ENCODE data around the gene CKLF.
A peak's percentile ranks its signal among the peaks of the same experiment; 100 is the strongest.
"Not testable (repeated sequence)": the region's sequence is repeated elsewhere in the genome, so short reads cannot be mapped to it uniquely, and the experiment has no call there.

CKLF gene

DNA sequence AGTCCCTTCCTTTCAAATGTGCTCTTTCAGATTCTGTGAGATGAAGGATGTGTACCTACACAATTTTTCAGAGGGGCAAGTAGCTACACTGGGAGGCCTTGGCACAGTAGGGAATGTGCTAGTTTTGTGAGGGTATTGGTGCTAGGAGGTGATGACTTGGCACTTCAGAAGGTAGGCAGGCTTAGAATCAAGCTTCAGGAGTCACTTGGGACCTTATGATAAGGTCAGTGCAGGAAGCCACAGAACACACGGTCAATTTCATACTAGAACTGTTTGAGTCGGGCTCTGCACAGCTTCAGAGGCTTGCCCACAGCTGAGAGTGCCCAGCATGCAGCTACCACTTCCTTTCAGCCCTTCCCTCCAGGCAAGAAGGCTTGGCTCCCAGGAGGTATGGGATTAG is 20.0 kb downstream of the CKLF start:
- no peak for ATAC-seq

DNA sequence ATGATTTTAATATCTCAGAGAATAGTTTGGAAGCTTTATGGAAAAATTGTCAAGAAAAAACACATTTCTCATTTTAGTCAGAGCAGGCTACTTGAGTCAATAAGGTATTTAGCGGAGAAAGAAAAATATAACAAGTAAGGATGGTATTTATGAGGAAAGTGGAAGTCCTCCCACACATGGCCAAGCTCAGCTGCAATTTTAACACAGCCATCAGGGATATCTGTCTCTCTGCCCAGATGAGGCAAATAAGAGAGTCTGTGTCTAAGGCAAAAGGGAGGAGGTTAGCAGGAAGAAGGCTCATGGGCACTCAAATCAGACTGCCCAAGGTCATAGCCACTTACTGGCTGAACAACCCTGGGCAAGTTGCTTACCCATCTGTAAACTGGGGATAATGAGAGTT is 21.7 kb downstream of the CKLF start:
- ATAC-seq: no peak

DNA sequence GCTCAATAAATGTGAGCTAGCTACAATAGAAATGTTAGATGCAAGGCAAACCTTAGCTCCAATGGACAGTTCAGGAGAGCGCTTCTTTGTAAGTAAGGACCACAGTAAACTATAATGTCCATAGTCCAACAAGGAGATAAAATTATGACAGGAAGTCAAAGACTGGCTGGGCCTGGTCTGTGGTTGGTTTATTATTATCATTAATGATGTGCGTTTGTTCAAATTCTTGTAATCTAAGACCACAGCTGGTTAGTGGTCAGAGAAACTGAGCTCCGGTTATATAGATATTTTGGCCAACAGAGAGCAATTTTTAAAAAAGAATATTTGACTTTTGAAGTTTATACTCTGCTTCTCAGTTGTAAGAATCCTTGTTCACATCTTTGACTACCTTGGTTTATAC is 22.2 kb downstream of the CKLF start:
- ATAC-seq: no peak

DNA sequence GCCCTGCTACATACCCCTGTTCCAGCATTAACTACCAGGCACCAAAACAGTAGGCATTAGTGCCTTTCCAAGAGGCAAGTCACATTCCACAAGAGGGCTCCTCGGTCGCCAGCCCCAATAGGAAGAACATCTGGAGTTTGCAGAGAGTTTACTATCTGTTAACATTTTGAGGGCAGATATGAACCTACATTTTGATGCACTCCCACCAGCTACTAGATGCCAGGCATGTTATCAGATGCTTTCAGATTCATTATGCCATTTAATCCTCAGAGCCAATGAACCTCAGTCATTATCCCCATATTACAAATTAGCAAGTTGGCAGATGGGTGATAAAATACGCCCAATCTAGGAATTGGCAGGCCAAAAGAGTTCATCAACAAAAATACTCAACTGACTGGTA is 22.7 kb downstream of the CKLF start:
- no peak for ATAC-seq

DNA sequence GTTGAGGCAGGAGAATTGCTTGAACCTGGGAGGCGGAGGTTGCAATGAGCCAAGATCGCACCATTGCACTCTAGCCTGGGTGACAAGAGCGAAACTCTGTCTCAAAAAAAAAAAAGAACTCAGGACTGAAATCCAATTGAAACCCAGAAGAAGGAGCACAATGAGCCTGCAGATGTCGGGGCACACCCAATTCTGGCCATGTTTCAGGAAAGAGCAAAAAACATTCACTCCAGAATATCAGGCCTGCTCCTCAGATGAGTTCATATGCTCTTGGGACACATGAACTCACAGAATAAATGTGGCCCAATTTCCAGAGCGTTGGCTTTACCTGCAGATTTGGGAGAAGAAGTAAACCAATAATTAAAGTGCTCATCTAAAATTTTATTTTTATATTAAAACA is 23.9 kb downstream of the CKLF start:
- no peak for ATAC-seq

DNA sequence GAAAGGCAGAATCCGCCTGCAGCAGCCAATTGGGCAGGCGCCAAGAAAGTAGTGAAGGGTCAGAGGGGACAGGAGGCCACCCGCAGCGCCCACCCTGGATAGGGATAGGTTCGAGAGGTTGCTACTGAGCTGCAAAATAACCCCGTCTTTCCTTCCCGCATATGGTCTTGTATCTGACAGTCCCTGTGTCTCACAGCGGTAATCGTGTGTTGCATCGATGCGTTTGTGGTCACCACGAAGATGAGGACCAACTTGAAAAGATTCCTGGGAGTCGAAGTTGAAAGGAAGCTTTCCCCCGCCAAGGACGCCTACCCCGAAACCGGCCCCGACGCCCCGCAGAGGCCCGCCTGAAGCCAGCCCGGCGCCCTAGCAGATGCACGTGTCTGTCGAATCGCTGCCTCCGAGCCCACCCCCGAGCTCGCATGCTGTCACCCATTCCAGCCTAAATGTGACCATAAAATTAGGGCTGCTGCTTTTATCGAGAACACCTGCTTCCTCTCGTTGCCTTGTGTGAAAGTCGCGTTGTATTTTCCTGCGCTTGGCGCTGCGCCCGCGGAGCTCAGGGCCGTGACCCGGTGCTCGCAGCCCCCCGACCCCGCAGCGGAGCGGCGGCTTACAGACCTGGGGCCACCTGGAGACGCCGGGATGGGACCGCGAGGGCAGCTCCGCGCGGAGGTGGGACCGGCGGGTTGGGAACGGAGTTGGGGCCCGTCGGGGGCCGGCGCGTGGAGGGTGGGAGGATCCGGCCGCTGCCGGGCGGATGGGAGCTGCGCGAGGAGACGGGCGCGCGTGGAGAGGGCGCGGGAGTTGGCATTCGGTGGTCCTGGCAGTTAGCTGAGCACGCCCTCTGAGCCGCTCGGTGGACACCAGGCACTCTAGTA is 26.5 kb downstream of the CKLF start, which contains the start of gene CMTM2:
Gene CMTM2 (plus strand): TSS at position 813 of the 881 bp plus-strand sequence. CDS start 145 bp downstream, outside the sequence.
- ATAC-seq: peak in 1 of 2 donors; percentile 38

DNA sequence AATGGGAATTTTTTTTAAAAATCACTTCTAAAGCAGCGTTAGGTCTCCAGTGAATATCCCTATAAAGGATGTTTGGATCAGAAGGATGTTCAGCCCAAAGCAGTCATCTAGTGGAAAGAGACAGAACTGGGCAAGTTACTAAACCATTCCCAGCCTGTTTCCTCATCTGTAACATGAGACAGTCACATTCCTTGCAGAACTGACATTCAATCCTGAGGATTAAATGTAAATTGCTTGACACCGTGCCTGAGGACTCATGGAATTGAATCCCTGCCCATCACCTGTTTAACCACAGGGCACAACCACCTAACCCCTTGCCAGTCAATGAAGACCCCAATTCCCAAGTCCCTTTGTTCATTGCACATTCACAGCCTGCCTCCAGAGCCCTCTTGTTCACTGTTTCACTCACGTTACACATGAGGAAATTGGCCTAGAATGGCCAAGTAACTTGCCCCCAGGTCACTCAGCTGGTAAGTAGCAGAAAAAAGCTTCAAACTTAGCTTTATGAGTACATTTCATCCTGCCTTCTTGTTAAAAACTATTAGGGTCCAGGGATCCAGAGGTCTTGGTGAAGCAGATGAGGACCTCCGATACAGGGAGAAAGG is 28.3 kb downstream of the CKLF start:
- no peak for ATAC-seq

DNA sequence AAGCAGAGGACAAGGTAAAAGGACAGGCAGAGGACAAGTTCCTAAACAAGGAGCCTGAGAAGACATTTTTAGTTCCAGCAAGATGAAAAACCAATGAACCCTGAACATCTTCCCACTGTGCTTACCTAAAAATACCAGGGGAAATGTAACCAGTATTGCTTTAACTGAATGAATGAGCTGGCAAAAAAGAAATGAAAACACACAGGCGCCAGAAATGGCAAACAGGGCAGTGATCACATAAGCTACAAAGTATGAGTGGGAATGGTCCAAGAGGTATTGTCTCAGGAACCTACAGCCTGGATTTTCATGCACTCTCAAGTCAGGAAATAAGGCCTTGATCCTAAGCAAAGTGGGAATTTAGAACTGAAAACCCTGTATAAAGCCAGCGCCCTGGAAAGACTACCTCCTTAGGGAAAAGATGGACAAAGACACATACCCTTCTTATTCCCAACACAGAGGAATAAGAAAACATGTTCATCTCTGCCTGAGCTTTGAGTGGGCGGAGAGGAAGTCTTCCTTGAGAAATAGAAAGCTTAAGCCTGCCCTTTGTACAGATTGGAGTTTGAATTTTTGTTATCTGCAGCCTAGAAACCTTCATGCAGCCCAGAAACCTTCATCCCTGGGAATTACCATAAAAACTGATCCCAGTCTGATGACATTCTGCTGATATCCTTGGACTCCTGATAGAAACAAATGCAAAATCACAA is 29.0 kb downstream of the CKLF start:
- no peak for ATAC-seq

DNA sequence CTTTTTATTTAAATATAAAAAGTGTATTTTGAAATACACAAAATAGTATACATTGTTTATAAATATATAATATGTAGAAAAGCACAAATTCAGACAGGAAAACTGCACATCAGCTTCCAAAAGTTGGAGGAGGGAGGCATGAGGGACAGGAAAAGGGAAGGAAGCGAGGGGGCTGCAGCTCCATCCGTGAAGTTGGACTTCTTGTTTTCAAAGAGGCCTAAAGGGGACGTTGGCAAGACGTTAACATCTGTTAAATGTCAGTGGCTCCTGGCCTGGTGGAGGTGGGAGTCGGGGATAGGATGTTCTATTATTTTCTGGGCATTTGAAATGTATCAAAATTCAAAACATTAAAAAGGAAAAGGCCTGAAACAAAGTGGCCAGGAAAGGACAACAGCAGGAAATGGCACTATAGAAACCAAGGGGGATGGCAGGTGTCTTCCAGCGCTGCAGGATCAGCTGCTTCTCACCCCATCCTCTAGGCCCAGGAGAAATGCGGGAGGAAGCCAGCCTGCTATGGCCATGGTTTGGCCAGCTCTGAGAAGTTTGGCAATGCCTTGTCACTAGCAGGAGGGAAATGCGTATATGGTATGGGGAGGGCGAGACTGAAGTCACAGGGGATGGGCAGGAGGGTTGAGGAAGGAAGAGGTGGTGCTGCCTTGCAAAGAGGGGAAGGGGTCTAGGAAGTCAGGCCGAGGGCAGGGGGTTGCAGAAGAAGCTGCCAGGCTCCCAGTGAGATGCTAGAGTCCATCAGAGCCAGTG is 33.3 kb downstream of the CKLF start:
- ATAC-seq: no peak

DNA sequence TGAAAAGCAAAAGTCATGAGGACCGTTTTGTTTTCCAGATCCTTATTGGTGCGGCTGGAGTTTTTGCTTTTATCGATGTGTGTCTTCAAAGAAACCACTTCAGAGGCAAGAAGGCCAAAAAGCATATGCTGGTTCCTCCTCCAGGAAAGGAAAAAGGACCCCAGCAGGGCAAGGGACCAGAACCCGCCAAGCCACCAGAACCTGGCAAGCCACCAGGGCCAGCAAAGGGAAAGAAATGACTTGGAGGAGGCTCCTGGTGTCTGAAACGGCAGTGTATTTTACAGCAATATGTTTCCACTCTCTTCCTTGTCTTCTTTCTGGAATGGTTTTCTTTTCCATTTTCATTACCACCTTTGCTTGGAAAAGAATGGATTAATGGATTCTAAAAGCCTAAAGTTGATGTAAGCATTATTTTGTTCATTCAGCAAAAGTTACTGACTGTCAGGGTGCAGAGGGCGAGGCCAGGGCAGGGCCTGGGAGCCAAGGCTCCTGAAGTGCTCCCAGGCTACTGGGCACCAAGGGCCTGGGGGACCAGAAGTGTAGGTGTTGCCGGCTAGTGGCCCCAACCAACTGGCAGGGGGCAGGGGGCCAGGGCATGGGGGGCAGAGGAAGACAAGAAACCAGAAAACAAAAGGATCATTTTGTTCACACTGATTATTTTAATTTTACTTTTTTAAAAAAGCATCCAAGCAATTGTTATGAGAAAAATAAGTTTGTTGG is 35.7 kb downstream of the CKLF start:
- no peak for ATAC-seq

DNA sequence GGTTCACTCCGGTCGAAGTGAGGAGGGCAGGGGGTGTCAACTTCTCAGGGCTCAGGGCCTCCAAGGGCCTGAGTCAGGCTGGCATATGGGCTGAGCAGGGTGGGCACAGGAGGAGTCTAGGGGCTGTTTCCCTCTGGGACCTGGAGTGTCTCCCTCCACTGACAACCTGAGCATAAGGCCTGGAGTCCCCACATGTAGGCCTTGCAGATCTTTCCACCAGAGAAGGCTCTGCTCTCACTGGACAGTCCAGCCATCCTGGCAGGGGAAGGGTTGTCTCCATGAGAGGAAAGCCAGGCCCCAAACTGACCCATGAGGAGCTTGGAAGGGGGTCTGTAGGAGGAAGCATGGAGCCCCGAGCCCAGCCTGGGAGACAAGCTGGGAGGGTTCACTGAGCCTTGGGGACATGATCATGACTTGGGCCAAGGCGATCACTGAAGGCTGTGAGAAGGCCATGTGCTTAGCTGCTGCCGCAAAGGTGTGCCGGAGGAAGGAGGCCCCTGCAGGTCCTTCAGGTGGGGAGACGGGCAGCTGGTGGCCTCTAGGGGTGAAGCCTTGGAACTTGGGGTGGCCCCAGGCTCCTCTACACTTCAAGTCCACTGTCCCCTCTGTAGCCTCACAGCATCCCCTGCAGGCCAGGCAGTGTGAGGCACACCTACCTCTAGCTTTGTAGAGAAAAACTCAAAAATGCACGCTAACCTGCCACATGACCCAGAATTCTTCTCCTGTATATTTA is 36.8 kb downstream of the CKLF start:
- ATAC-seq: peak; percentile 75 to 85

DNA sequence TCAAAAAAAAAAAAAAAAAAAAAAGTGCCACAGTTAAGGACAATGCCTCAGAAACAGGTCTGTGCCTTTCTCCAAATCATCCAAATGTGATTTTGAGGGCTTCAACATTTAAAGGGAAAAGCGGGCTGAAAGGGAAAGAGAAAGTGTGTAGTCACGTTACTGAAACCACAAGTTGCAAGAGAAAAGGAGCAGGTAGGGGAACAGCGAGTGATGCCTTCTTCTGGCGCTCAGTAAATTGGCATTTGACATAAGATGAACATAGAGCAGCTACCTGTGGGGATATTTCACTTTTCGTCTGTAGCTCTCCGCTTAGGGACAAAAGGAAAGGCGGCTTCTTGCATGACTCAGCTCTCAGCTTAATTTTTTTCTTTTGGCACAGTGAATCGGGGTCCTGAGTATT is 37.9 kb downstream of the CKLF start:
- ATAC-seq: peak; percentile 65 to 71

DNA sequence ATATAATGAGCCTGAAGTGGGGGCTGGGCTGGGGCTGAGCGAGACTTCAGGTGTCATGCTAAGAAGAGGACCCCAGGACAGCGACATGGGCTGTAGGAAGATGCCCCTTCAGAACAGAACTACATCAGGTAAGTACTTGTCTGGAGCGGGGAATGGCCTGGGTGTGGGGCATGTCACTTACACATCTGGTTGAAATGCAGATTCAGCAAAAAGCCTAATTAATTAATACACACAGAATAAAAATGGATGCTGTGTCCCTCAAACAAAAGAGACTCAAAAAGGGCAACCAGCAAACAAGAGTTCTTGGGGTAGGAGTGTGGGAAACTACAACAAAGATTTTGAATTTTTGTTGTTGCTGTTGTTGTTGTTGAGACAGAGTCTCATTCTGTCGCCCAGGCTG is 38.6 kb downstream of the CKLF start:
- no peak for ATAC-seq

DNA sequence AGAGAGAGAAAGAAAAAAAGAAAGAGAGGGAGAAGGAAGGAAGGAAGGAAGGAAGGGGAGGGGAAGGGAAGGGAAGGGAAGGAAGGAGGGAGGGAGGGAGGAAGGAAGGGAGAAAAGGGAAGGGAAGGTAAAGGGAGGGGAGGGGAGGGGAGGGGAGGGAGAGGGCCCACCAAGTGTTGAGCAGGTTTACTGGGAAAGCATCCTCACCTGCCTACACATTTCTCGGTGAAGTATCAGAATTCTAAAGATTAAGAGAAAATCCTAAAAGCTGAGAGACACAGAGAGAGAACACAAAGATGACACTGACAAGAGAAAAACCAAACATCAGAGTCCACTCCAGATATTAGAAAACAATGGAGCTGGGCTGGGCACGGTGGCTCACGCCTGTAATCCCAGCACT is 39.9 kb downstream of the CKLF start:
- ATAC-seq: no peak

DNA sequence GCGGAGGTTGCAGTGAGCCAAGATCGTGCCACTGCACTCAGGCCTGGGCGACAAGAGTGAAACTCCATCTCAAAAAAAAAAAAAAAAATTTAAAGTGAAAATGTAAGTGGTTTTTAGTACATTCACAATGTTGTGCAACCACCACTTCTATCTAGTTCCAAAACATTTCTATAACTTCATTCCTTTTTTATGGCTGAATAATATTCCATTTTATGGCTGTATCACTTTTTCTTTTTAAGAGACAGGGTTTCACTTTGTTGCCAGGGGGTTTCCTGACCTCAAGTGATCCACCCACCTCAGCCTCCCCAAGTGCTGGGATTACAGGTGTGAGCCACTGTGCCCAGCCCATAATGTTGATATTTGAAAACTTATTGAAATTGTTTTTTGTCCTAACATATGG is 40.4 kb downstream of the CKLF start:
- ATAC-seq: no peak

DNA sequence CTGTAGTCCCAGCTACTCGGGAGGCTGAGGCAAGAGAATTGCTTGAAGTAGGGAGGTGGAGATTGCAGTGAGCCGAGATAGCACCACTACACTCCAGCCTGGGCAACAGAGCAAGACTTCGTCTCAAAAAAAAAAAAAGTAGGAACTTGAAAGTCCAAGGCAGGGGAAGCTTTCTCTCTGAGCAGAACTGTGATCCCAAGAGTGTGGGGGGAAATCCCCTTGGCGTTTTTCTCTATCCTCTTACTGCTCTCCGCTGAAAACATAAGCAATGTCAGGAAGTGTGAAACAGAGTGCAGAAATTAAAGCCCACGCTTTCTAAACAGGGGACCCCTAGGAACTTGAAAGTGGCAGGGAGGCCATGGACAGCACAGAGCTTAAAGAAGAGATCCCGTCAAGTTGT is 42.4 kb downstream of the CKLF start:
- no peak for ATAC-seq

DNA sequence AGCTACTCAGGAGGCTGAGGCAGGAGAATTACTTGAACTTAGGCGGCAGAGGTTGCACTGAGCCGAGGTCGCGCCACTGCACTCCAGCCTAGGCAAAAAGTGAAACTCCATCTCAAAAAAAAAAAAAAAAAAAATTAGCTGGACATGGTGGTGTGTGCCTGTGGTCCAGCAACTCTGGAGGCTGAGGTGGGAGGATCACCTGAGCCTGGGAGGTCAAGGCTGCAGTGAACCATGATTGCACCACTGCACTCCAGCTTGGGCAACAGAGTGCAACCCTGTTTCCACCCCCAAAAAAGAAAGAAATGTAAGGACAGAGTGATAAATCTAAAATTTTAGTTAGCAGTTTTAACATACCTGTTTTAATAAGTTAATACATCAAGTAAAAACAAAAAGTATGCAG is 44.2 kb downstream of the CKLF start:
- ATAC-seq: not testable (repeated sequence)

DNA sequence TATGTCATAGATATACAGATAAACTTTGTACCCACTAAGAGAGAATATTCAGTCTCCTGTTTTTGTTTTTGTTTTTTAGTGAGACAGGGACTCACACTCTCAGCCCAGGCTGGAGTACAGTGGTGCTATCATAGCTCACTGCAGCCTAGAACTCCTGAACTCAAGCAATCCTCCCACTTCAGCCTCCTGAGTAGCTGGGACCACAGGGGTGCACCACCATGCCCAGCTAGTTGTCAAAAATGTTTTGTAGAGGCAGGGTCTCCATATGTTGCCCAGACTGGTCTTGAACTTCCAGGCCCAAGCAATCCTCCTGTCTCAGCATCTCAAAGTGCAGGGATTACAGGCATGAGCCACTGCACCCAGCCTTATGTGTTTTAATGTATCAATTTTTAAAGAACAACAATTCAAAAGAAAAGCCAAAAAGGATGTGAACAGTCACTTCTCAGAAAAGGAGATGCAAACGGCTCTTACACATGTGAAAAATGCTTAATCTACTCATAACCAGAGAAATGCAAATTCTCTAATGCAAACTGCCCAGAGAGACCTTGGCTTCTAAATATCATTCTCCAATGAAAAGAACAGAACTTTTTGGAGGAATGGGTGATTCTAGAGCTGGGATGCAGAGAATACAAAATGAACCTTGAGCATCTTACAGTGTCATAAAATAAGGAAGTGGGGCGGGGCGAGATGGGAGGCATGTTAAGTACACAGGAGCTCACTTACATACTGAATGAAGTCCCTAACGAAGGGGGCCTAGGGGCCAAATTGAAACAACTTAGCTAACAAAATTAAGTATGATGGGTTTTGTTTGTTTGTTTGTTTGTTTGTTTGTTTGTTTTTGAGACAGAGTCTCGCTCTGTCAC is 44.8 kb downstream of the CKLF start:
- peak; percentile 71 to 79 for ATAC-seq

DNA sequence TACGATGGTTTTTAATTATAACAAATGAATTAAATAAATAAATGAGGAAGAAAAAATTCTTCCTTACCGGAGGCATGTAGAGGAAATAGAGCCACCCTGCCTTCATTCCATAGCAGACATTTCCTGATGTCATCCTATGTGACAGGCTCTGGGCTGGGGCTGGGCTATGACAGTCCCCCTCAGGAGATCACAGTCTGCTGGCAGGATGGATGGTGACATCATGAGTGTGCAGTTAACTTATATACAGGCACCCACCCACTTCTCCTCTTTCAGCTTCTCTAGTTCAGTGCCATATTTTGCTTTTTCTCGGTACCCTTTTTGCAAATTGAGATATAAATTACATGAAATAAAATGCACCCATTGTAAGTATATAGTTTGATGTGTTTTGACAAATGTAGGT is 45.7 kb downstream of the CKLF start:
- peak in 1 of 2 donors; percentile 54 for ATAC-seq

DNA sequence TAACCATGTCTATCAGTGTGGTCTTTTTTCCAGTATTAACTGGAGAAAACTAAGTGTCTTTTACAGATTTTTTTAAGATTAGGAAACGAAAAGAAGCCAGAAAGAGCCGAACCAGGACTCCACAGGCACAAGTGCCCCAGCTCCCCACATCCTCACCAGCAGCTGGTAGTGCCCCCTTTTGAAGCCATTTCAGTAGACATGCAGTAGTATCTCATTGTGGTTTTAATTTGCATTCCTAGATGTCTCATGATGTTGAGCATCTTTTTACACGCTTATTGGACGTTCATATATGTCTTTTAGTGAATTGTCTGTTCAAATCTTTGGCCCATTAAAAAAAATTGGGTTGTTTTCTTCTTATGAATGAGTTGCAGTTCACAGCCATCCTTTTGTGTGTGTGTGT is 47.4 kb downstream of the CKLF start:
- no peak for ATAC-seq

DNA sequence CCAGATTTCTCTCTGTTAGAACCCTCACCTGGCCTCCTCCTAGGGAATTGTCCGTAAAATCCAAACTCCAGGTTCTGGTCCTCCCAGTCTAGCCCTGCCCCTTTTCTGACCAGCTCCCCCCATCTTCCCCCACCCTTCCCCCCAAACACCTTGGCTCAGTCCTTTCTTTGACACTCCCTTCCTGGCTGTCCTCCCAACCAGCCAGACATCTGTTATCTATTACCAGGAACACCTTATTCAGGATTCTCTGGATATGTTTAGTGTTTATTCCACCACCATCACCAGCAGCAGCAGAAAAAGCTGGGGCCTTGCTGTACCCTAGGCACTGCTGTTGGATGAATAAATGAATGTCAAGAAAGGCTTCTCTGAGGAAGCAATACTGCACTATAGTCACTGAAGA is 48.1 kb downstream of the CKLF start:
- no peak for ATAC-seq
